Breast epithelium (tissue), 3 donors: ENCODE measurements around the gene MAOA.

Experiments used
- POLR2A ChIP-seq: fragments of 450-650 bp; IDR thresholded peaks from one replicate; pipeline ENCODE4 v1.6.1; 2016; ENCODE audit warnings: antibody characterized with exemption, mild to moderate bottlenecking, moderate library complexity
- POLR2AphosphoS5 ChIP-seq, 3 donors: sonication (generic); formaldehyde crosslinking; IDR thresholded peaks; one replicate each; pipeline ENCODE4 v1.6.1; 2017; ENCODE audit warnings: antibody characterized with exemption in 3 of 3
- TF ChIP-seq, protein P1 (sequence below), 3 donors: fragments of 450-650 bp; IDR thresholded peaks; one replicate each; pipeline ENCODE4 v1.5.1; 2016 to 2017; ENCODE audit warnings: antibody characterized with exemption in 3 of 3, mild to moderate bottlenecking in 3 of 3, moderate library complexity in 3 of 3

DNA sequence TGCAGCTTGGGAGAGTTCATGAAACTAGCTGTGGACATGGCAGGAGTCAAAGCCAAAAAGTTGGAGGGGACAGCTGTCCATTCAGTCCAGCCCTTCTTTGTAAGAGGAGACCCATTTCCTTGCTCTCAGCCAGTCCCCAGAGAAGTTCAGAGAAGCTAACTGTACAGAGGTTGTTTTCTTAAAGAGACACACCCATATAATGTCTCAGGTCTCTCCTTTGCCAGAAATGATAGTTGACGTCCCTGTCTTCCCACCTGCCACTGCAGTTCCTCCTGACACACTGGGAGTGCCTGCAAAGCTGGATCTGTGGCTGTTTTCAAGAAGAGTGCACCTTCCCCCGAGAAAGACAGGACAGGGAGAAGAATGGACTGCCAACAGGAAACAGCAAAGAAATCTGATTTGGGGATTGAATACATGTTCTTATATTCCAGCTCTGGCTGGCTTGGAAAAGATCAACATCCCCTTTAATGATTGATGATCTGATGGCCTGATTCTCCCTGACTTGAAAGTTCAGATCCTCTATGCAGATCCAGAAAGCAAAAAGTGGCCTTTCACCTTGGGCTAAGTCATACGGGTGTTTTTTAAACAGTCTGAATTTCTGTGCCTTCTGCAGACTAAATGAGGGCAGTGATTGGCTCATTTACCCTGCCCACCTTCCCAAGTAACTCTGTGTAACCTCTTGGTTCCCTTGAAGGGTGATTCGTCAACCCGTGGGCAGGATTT, 87.2 kb downstream of the MAOA start:
- TF ChIP-seq, protein P1, sequence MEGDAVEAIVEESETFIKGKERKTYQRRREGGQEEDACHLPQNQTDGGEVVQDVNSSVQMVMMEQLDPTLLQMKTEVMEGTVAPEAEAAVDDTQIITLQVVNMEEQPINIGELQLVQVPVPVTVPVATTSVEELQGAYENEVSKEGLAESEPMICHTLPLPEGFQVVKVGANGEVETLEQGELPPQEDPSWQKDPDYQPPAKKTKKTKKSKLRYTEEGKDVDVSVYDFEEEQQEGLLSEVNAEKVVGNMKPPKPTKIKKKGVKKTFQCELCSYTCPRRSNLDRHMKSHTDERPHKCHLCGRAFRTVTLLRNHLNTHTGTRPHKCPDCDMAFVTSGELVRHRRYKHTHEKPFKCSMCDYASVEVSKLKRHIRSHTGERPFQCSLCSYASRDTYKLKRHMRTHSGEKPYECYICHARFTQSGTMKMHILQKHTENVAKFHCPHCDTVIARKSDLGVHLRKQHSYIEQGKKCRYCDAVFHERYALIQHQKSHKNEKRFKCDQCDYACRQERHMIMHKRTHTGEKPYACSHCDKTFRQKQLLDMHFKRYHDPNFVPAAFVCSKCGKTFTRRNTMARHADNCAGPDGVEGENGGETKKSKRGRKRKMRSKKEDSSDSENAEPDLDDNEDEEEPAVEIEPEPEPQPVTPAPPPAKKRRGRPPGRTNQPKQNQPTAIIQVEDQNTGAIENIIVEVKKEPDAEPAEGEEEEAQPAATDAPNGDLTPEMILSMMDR (IDR thresholded peaks at IDR 0.05) = no peak
- TF ChIP-seq POLR2A (no peak), POLR2AphosphoS5 (IDR thresholded peaks at IDR 0.05) (no peak)
